ENCODE data around the gene SOX9.

- TF ChIP-seq CTCF (IDR thresholded peaks at IDR 0.05; ENCODE audit: poor library complexity), result no peak
- no peak for TF ChIP-seq EZH2 (IDR thresholded peaks at IDR 0.05; ENCODE audit: borderline replicate concordance)
Observed at GRCh38 chr17:72139212-72139611, 18.4 kb downstream of the SOX9 start.

Measured in hepatocyte (in vitro differentiated cells).